SU-DHL-6 (cell line): ENCODE data around the gene SPECC1.

Experiments
- CTCF ChIP-seq: fragments of 200-600 bp; sonication (generic); IDR thresholded peaks from one replicate; pipeline ENCODE4 v1.5.1; 2017; ENCODE audit warnings: antibody characterized with exemption, mild to moderate bottlenecking, low read length, moderate library complexity; ENCODE audit not compliant: insufficient read depth, poor library complexity, severe bottlenecking
- EZH2phosphoT487 ChIP-seq: fragments of 200-600 bp; sonication (generic), shearing (Covaris generic); conservative IDR thresholded peaks from 2 replicates; pipeline ENCODE4 v1.6.1; 2018; ENCODE audit warnings: mild to moderate bottlenecking, antibody characterized with exemption, low read length, moderate library complexity, mixed read lengths

- TF ChIP-seq CTCF, result no peak
- no peak for TF ChIP-seq EZH2phosphoT487
These were observed 177.9 kb downstream of the SPECC1 start for GRCh38 chr17:20187049-20187448.
